ENCODE measurements around the gene OLFML2B. TPM values are rescaled to one million over a fixed set of nuclear protein-coding genes. Genes with fewer than 3 reads are reported as not detected.

OLFML2B gene
- total and polyA plus RNA-seq, 2 of the 13 experiments (the other 11 are each of a cell fraction or from before 2014, with no cell fraction given): not detected

DNA sequence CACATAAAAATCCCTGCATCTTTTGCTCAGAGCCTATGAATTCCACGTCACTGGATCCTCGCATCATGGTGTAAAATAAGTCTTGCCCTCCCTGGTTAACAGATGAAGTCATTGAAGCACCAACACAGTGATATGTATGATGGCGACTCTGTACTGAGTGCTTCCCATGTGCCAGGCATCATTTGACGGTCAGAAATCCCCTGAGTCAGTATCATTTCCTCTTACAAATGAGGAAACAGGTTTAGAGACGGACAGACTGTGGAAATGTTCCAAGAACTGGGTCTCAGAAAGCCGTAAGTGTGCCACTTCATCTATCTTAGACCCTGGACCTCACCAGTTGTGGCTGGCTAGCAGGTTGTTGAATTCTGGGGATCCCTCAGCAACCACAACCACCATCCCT lies 5.1 kb upstream of the OLFML2B start (continued):
- TF ChIP-seq HMGA1 (CRISPR knock-in tag; conservative IDR thresholded peaks at IDR 0.05): no peak
- no peak for TF ChIP-seq REXO4 (CRISPR knock-in tag; IDR thresholded peaks at IDR 0.05; ENCODE audit: borderline replicate concordance)
- no peak for TF ChIP-seq MIXL1 (CRISPR knock-in tag; IDR thresholded peaks at IDR 0.05)
- no peak for TF ChIP-seq NFKBIZ (CRISPR knock-in tag; IDR thresholded peaks at IDR 0.05)

DNA sequence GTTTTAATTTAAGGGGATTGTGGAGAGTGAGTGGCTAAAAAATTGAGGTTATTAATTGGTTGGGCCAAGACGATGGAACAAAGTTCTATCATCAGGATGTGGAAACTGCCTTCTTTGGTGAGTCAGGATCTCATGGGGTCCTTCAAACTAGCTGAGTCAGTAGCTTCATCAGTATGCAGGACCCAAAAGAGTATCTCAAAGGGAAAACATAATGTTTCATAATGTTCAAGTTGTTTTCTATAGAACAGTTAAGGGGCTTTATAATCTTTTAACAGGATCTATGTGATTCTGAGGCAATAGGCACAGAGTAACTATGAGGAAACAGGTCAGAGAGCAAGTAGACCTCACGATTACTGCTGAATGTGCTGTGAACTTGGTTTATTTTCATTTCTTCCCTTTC lies 3.2 kb upstream of the OLFML2B start:
- in situ Hi-C loops (cut with HindIII; ENCODE audit: extremely low pct_ligation_motif_present, low pct_unique_long_range_greater_than_20kb) (loop anchor here (5.0 kb wide), 1 partner anchor 235 kb away; no protein-coding TSS in a partner anchor), intact Hi-C loops (cut with micrococcal nuclease; ENCODE audit: unreplicated experiment) (no loop called here)
- Histone ChIP-seq H3K9me3 (ENCODE audit: low read length) (peaks cover 9% of the 10 kb centered on the region; the same call in 1 of the 2 replicates), H3K4me1 (ENCODE audit: insufficient read depth, low read length) (0 out of 2 replicates have a peak, but pooled peaks cover 5% of the 10 kb centered on the region), H3K79me2 (ENCODE audit: insufficient read depth, low read length) (no peaks in the 10 kb centered on the region), H4K20me1 (ENCODE audit: insufficient read depth, low read length) (no peaks in the 10 kb centered on the region), H3K4me2 (ENCODE audit: low read depth, low read length) (no peak overlapping the region), H3K9ac (ENCODE audit: insufficient read depth, low read depth, low read length) (no peak overlapping the region), H3K36me3 (replicated peaks in 1 of 2; ENCODE audit: control insufficient read depth in 1 of 2, insufficient read depth in 2 of 2, low read length in 2 of 2) (no peaks in the 10 kb centered on the region), H3K4me3 (replicated peaks in 1 of 3; ENCODE audit: insufficient read depth in 1 of 3, low read depth in 2 of 3, low read length in 3 of 3) (no peak overlapping the region), H3K27ac (ENCODE audit: extremely low read length, insufficient read depth, low read length) (no peak overlapping the region), H3K27me3 (ENCODE audit: control insufficient read depth in 1 of 2, insufficient read depth in 2 of 2, low read length in 2 of 2) (peaks cover 3 to 46% of the 10 kb centered on the region in 2 experiments), H2AFZ (ENCODE audit: low read length) (no peak overlapping the region)
- BruUV-seq (replicated peaks): no TSS peak
- ATAC-seq (no peak), DNase-seq (ENCODE audit: low spot score) (no peak), FAIRE-seq (no peak)
- TF ChIP-seq, protein P1, sequence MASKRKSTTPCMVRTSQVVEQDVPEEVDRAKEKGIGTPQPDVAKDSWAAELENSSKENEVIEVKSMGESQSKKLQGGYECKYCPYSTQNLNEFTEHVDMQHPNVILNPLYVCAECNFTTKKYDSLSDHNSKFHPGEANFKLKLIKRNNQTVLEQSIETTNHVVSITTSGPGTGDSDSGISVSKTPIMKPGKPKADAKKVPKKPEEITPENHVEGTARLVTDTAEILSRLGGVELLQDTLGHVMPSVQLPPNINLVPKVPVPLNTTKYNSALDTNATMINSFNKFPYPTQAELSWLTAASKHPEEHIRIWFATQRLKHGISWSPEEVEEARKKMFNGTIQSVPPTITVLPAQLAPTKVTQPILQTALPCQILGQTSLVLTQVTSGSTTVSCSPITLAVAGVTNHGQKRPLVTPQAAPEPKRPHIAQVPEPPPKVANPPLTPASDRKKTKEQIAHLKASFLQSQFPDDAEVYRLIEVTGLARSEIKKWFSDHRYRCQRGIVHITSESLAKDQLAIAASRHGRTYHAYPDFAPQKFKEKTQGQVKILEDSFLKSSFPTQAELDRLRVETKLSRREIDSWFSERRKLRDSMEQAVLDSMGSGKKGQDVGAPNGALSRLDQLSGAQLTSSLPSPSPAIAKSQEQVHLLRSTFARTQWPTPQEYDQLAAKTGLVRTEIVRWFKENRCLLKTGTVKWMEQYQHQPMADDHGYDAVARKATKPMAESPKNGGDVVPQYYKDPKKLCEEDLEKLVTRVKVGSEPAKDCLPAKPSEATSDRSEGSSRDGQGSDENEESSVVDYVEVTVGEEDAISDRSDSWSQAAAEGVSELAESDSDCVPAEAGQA (IDR thresholded peaks at IDR 0.05; ENCODE audit: low read depth): no peak
- TF ChIP-seq, protein P1 (CRISPR knock-in tag; IDR thresholded peaks at IDR 0.05; ENCODE audit: borderline replicate concordance): no peak
- TF ChIP-seq U2AF1 (optimal IDR thresholded peaks at IDR 0.05; ENCODE audit: low read depth, low read length) (no peak), FOXK1 (CRISPR knock-in tag; IDR thresholded peaks at IDR 0.05; ENCODE audit: borderline replicate concordance, low read depth) (no peak), CHCHD3 (CRISPR knock-in tag; IDR thresholded peaks at IDR 0.05) (no peak), ZNF83 (CRISPR knock-in tag; IDR thresholded peaks at IDR 0.05; ENCODE audit: borderline replicate concordance) (no peak), ISL2 (CRISPR knock-in tag; IDR thresholded peaks at IDR 0.05) (no peak), XBP1 (CRISPR knock-in tag; IDR thresholded peaks at IDR 0.05) (no peak), ZNF468 (CRISPR knock-in tag; IDR thresholded peaks at IDR 0.05) (no peak), ZNF670 (CRISPR knock-in tag; IDR thresholded peaks at IDR 0.05; ENCODE audit: borderline replicate concordance) (no peak)
- TF ChIP-seq, protein P2, sequence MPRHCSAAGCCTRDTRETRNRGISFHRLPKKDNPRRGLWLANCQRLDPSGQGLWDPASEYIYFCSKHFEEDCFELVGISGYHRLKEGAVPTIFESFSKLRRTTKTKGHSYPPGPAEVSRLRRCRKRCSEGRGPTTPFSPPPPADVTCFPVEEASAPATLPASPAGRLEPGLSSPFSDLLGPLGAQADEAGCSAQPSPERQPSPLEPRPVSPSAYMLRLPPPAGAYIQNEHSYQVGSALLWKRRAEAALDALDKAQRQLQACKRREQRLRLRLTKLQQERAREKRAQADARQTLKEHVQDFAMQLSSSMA (CRISPR knock-in tag; IDR thresholded peaks at IDR 0.05): no peak
- WGBS (ENCODE audit: low lambda C conversion rate): 8% methylated on average over 2 of the region's 2 CpGs
- POLR2A ChIA-PET: no interaction called here
- CTCF ChIA-PET (ENCODE audit: low intra/inter-chr PET ratio, low total read pairs): no interaction called here
